ENCODE measurements around the gene NAA60. TPM values are rescaled to one million over a fixed set of nuclear protein-coding genes. Genes with fewer than 3 reads are reported as not detected.
A peak's percentile ranks its signal among the peaks of the same experiment; 100 is the strongest.

NAA60 gene
- total and polyA plus RNA-seq, 2 experiments from 2014 or later = 47.2 to 82.4 TPM

DNA sequence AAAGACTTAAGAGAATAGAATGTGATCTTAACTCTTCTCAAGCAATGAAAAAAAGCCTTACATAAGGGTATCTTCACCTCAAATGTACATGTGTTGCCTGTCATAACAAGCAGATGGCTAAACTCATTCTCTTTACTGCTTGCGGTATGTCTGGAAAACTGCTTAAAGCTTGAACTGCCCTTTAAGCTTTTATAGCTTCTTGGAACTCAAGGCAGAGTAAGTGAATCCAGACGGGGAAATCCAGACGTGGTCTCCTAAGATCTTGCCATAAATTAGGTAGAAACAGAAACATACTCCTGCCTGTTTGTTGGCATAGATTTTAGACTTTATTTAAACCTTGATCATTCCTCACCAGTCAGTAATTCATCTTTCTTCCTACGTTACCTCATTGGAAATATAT, 76.9 kb downstream of the NAA60 start:
- no peaks in the 10 kb centered on the region for H3K79me2 ChIP-seq
- H3K4me2 ChIP-seq = peak overlapping the region; percentile 68
- peak overlapping the region; percentile 90 for H3K27ac ChIP-seq
- H3K4me1 ChIP-seq (ENCODE audit: insufficient read depth) = peaks cover 11% of the 10 kb centered on the region
- H3K9me3 ChIP-seq (ENCODE audit: low read depth) = no peaks in the 10 kb centered on the region
- no peak overlapping the region for H3K4me3 ChIP-seq
- H4K20me1 ChIP-seq (ENCODE audit: insufficient read depth, poor library complexity, severe bottlenecking) = no peaks in the 10 kb centered on the region
- peak; percentile 68 for DNase-seq (ENCODE audit: low spot score)
- no peak for TF ChIP-seq EZH2phosphoT487 (IDR thresholded peaks at IDR 0.05; ENCODE audit: low read depth, severe bottlenecking, unreplicated experiment)
- TF ChIP-seq EZH2 (IDR thresholded peaks at IDR 0.05; ENCODE audit: borderline replicate concordance) = no peak
- TF ChIP-seq, protein P1, sequence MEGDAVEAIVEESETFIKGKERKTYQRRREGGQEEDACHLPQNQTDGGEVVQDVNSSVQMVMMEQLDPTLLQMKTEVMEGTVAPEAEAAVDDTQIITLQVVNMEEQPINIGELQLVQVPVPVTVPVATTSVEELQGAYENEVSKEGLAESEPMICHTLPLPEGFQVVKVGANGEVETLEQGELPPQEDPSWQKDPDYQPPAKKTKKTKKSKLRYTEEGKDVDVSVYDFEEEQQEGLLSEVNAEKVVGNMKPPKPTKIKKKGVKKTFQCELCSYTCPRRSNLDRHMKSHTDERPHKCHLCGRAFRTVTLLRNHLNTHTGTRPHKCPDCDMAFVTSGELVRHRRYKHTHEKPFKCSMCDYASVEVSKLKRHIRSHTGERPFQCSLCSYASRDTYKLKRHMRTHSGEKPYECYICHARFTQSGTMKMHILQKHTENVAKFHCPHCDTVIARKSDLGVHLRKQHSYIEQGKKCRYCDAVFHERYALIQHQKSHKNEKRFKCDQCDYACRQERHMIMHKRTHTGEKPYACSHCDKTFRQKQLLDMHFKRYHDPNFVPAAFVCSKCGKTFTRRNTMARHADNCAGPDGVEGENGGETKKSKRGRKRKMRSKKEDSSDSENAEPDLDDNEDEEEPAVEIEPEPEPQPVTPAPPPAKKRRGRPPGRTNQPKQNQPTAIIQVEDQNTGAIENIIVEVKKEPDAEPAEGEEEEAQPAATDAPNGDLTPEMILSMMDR (IDR thresholded peaks at IDR 0.05; ENCODE audit: poor library complexity) = no peak
- WGBS (ENCODE audit: low lambda C conversion rate, missing lambda C conversion rate) = 44% methylated on average over 4 of the region's 4 CpGs
- no peaks in the 10 kb centered on the region for H3K36me3 ChIP-seq (replicated peaks; ENCODE audit: insufficient read depth, low read depth)
- H2AFZ ChIP-seq = no peak overlapping the region
- no peaks in the 10 kb centered on the region for H3K9me2 ChIP-seq (replicated peaks; ENCODE audit: insufficient read depth)
- no peaks in the 10 kb centered on the region for H3K27me3 ChIP-seq

DNA sequence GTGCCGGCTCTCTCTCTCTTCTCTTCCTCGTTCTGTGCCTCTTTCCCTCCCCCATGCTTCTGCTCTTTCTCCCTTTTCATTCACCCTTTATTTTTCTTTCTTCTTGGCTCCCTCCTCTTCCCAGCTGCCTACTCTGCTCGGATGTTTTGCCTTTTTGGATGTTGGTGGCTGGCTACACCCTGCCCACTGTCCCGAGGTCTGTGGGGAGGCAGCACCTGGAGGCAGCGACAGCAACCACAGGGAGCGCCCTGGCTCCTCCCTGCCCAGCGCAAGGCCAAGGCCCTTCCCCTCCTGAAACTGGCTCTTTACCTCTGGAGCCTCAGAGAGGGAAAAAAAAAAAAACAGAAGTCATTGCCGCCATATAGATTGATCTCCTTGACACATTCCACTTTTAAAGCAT, 77.4 kb downstream of the NAA60 start:
- H4K20me1 ChIP-seq (ENCODE audit: insufficient read depth, poor library complexity, severe bottlenecking) = no peaks in the 10 kb centered on the region
- H3K4me3 ChIP-seq = no peak overlapping the region
- H2AFZ ChIP-seq = no peak overlapping the region
- peaks cover 11% of the 10 kb centered on the region for H3K4me1 ChIP-seq (ENCODE audit: insufficient read depth)
- H3K36me3 ChIP-seq (replicated peaks; ENCODE audit: insufficient read depth, low read depth) = no peaks in the 10 kb centered on the region
- 58% methylated on average over 8 of the region's 8 CpGs for WGBS (ENCODE audit: low lambda C conversion rate, missing lambda C conversion rate)
- H3K27ac ChIP-seq = peak overlapping the region; percentile 90
- no peaks in the 10 kb centered on the region for H3K27me3 ChIP-seq
- H3K9me3 ChIP-seq (ENCODE audit: low read depth) = no peaks in the 10 kb centered on the region
- peak overlapping the region; percentile 68 for H3K4me2 ChIP-seq
- no peaks in the 10 kb centered on the region for H3K79me2 ChIP-seq
- no peaks in the 10 kb centered on the region for H3K9me2 ChIP-seq (replicated peaks; ENCODE audit: insufficient read depth)
- TF ChIP-seq EZH2 (IDR thresholded peaks at IDR 0.05; ENCODE audit: borderline replicate concordance) (no peak), EZH2phosphoT487 (IDR thresholded peaks at IDR 0.05; ENCODE audit: low read depth, severe bottlenecking, unreplicated experiment) (no peak)
- TF ChIP-seq, protein P1 (IDR thresholded peaks at IDR 0.05; ENCODE audit: poor library complexity) = no peak
- peak; percentile 25 for DNase-seq (ENCODE audit: low spot score)

DNA sequence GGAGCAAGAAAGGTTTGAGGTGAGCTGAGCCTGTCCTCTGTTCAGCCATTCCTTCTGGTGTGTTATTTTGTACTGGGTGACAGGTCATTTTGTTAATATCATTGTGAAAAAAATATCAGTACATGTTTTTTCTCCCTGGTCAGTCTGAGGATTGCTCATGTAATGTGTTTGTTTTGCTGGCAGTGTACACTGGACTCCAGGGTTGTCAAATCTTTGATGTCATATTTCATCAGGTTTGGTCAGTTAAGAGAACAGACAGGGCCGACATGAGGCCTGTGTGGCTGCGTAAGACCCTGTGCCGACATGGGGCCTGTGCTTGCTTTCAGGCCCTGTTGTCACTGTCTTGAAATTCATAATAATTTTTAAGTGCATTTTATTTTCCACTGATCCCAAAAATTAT, 79.8 kb downstream of the NAA60 start:
- Histone ChIP-seq H3K27me3 (no peaks in the 10 kb centered on the region), H4K20me1 (ENCODE audit: insufficient read depth, poor library complexity, severe bottlenecking) (no peaks in the 10 kb centered on the region), H3K4me2 (no peak overlapping the region), H3K79me2 (no peaks in the 10 kb centered on the region), H3K4me1 (ENCODE audit: insufficient read depth) (peaks cover 11% of the 10 kb centered on the region), H3K4me3 (no peak overlapping the region), H3K9me2 (replicated peaks; ENCODE audit: insufficient read depth) (no peaks in the 10 kb centered on the region), H3K36me3 (replicated peaks; ENCODE audit: insufficient read depth, low read depth) (no peaks in the 10 kb centered on the region), H2AFZ (no peak overlapping the region), H3K27ac (no peak overlapping the region), H3K9me3 (ENCODE audit: low read depth) (no peaks in the 10 kb centered on the region)
- TF ChIP-seq EZH2phosphoT487 (IDR thresholded peaks at IDR 0.05; ENCODE audit: low read depth, severe bottlenecking, unreplicated experiment) (no peak), EZH2 (IDR thresholded peaks at IDR 0.05; ENCODE audit: borderline replicate concordance) (no peak)
- TF ChIP-seq, protein P1 (IDR thresholded peaks at IDR 0.05; ENCODE audit: poor library complexity) = no peak
- WGBS (ENCODE audit: low lambda C conversion rate, missing lambda C conversion rate) = 100% methylated on average over 3 of the region's 3 CpGs
- no peak for DNase-seq (ENCODE audit: low spot score)

DNA sequence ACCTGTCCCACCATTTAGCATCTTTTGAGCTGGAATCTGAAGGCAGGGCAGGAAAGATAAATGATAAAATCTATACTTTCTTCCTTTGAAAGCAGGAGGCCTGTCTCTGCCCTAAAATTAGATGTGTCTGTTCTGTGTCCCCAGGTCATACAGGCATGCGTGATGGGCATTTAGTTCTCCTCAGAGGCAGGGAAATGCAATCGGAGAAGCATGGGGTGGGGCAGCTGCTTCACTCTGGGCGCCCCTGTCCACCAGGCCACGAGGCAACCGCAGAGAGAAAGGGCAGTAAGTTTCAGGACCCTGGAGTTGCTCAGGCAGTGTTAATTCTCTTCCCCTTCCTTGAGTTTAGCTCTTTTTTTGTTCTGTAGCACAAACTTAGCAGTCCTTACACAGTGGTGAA, 82.5 kb downstream of the NAA60 start:
- Histone ChIP-seq H3K27me3 (no peaks in the 10 kb centered on the region), H2AFZ (no peak overlapping the region), H3K9me2 (replicated peaks; ENCODE audit: insufficient read depth) (no peaks in the 10 kb centered on the region), H3K4me3 (no peak overlapping the region), H3K36me3 (replicated peaks; ENCODE audit: insufficient read depth, low read depth) (no peaks in the 10 kb centered on the region), H3K4me2 (no peak overlapping the region), H3K79me2 (no peaks in the 10 kb centered on the region), H3K27ac (no peak overlapping the region), H3K4me1 (ENCODE audit: insufficient read depth) (no peaks in the 10 kb centered on the region), H3K9me3 (ENCODE audit: low read depth) (no peaks in the 10 kb centered on the region), H4K20me1 (ENCODE audit: insufficient read depth, poor library complexity, severe bottlenecking) (no peaks in the 10 kb centered on the region)
- DNase-seq (ENCODE audit: low spot score) = no peak
- no peak for TF ChIP-seq EZH2phosphoT487 (IDR thresholded peaks at IDR 0.05; ENCODE audit: low read depth, severe bottlenecking, unreplicated experiment)
- TF ChIP-seq, protein P1 (IDR thresholded peaks at IDR 0.05; ENCODE audit: poor library complexity) = no peak
- no peak for TF ChIP-seq EZH2 (IDR thresholded peaks at IDR 0.05; ENCODE audit: borderline replicate concordance)
- WGBS (ENCODE audit: low lambda C conversion rate, missing lambda C conversion rate) = 85% methylated on average over 5 of the region's 5 CpGs

All from hepatocyte (in vitro differentiated cells).